ENCODE measurements around the gene WWOX. TPM values are rescaled to one million over a fixed set of nuclear protein-coding genes. Genes with fewer than 3 reads are reported as not detected.

Gene WWOX
- total RNA-seq, 1 donor: 24.2 TPM

DNA sequence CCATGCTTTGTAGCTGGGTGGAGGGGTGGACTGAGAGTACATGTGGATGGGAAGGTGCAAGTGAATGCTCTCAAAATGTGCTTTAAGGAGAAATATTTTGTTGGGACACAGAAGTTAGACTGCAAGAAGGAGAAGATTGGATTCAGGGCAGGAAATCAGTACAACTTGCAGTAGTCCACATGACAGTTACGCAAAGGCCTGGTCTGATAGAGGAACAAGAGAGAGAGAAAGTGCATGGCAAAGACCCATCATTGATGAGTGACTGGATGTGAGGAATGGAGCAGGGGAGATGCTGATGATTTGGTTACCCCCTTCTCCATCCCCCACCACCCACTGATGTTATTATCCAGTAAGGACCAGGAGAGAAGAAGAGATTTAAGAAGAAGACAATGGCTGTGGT lies 1028.3 kb downstream of the WWOX start:
- no peak for DNase-seq (ENCODE audit: low read depth)
- H3K4me3 ChIP-seq (ENCODE audit: low read depth, low read length): no peak overlapping the region
- TF ChIP-seq, protein P1, sequence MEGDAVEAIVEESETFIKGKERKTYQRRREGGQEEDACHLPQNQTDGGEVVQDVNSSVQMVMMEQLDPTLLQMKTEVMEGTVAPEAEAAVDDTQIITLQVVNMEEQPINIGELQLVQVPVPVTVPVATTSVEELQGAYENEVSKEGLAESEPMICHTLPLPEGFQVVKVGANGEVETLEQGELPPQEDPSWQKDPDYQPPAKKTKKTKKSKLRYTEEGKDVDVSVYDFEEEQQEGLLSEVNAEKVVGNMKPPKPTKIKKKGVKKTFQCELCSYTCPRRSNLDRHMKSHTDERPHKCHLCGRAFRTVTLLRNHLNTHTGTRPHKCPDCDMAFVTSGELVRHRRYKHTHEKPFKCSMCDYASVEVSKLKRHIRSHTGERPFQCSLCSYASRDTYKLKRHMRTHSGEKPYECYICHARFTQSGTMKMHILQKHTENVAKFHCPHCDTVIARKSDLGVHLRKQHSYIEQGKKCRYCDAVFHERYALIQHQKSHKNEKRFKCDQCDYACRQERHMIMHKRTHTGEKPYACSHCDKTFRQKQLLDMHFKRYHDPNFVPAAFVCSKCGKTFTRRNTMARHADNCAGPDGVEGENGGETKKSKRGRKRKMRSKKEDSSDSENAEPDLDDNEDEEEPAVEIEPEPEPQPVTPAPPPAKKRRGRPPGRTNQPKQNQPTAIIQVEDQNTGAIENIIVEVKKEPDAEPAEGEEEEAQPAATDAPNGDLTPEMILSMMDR (IDR thresholded peaks at IDR 0.05; ENCODE audit: insufficient read depth, low read length): no peak

DNA sequence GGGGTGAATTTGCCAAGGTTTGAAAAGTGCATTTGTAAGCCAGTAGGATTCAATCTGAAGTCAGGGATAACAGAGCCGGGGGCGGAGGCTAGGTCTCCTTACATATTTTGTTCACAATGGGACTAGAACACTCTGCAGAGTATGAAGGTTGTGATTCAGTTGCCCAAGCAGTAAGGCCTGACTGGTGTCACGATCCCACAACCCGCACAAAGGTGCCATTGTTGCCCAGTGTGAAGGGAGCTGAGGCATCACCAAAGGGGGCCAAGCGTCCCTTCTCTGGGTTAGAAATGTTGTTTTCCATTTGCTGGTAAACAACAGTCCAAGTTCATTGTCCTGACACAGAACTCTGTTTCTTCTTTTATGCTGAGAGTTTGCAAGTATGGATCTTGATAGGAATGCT lies 1029.3 kb downstream of the WWOX start:
- no peak overlapping the region for H3K4me3 ChIP-seq (ENCODE audit: low read depth, low read length)
- TF ChIP-seq, protein P1 (IDR thresholded peaks at IDR 0.05; ENCODE audit: insufficient read depth, low read length): no peak
- DNase-seq (ENCODE audit: low read depth): no peak

DNA sequence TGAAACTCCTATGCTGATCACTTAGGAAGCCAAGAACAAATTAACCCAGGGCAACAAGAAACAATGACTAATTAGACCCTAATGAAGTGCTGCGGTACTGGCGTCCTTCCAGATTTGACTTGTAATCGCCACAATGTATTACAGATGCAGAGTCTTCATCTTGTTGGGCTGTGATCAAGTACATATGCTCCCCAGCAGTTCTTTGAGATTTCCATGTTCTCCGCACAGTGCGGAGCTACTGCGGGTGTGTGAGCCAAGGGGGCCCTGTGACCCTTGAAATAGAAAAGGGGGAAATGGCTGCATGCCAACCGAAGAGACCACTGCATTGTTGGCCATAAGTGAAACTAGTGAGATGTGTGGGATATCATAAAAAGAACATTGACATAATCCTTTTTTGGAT lies 1031.2 kb downstream of the WWOX start:
- TF ChIP-seq, protein P1 (IDR thresholded peaks at IDR 0.05; ENCODE audit: insufficient read depth, low read length): no peak
- DNase-seq (ENCODE audit: low read depth): no peak
- H3K4me3 ChIP-seq (ENCODE audit: low read depth, low read length): no peak overlapping the region

DNA sequence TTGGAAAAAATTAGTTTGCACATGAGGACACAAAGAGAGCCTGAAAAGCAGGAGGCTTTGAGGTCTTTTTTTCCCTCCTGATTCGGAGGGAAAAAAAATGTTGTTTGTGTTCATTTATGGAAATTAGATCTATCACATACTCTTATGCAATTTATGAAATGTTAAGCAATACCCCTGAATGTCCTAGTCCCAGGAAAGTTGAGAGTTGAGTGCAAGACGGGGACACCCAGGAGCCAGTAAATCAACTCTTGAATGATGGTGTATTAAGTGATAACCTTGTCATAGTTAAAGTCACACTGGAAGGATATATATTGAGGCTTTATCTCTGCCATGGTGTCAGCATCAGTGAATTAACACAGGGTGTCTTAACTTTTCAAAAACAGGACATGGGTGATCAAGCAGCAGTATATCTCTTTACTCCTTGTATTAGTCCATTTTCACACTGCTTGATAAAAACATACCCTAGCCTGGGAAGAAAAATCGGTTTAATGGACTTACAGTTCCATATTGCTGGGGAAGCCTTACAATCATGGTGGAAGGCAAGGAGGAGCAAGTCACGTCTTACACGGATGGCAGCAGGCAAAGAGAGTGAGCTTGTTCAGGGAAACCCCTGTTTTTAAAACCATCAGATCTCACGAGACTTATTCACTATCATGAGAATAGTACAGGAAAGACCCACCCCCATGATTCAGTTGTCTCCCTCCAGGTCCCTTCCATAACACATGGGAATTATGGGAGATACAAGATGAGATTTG lies 1032.0 kb downstream of the WWOX start:
- TF ChIP-seq, protein P1 (IDR thresholded peaks at IDR 0.05; ENCODE audit: insufficient read depth, low read length): no peak
- DNase-seq (ENCODE audit: low read depth): no peak
- no peak overlapping the region for H3K4me3 ChIP-seq (ENCODE audit: low read depth, low read length)

DNA sequence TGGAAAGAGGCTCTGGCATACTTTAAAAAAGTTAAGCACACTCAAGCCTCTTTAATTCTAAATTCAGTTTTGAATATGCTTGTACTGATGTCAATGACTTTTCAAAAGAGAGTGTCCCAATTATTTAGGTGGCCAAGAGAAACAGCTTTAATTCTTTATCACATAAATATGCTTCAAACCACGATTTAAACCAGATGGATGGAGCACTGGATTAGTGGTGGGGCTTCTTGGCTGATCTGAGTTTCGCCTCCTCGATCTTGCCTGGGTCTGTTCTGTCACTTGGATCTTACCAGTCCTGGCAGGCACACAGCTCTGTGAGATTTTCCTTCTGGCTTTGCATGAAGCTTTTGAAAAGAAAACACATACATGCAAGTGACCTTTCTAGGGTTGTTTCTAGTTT lies 1033.2 kb downstream of the WWOX start:
- DNase-seq (ENCODE audit: low read depth): no peak
- no peak overlapping the region for H3K4me3 ChIP-seq (ENCODE audit: low read depth, low read length)
- TF ChIP-seq, protein P1 (IDR thresholded peaks at IDR 0.05; ENCODE audit: insufficient read depth, low read length): no peak

DNA sequence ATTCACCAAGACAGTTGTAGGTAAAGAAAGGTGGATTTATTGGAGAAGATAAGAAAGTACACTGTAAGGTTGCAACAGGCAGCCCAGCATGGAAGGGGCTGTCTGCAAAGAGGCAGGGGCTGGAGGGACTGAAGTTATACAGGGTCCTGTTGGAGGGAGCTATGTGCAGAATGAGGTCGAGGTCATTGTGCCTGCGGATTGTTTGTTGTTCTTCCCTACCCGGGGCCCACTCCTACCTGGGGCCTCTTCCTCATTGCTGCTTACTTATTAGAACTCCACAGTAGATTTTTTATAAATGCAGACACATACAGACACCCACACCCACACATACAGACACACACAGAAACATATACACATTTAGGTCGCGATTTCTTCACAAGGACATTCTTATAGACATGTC lies 1034.8 kb downstream of the WWOX start:
- H3K4me3 ChIP-seq (ENCODE audit: low read depth, low read length): no peak overlapping the region
- TF ChIP-seq, protein P1 (IDR thresholded peaks at IDR 0.05; ENCODE audit: insufficient read depth, low read length): no peak
- DNase-seq (ENCODE audit: low read depth): no peak

DNA sequence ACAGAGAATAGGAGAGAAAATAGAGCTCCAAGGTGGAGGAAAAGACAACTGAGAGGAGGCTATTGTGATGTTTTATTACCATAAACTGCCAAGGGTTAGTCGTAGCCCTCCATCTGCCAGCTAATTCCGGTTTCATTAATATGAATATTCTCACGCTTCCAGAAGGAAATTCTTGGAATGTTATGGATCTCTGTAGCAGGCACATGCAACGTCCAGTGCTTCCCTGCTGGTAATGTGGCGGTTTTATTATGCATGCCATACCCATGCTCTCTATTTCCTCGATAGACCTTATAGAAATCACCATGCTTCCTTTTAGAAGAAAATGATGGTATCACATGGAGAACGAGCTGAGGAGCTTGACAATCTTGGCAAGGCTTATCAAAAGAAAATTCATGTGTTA lies 1037.5 kb downstream of the WWOX start:
- TF ChIP-seq, protein P1 (IDR thresholded peaks at IDR 0.05; ENCODE audit: insufficient read depth, low read length): no peak
- DNase-seq (ENCODE audit: low read depth): no peak
- no peak overlapping the region for H3K4me3 ChIP-seq (ENCODE audit: low read depth, low read length)
